WTC11 (cell line): ENCODE measurements around the gene LYG1. TPM values are rescaled to one million over a fixed set of nuclear protein-coding genes. Genes with fewer than 3 reads are reported as not detected.

Experiments used
- ATAC-seq: fragments of 200-7000 bp; cut with Tn5 transposase; 2 replicates; pipeline ENCODE4 v1.10.0; 2021; ENCODE audit warnings: mild to moderate bottlenecking, moderate library complexity
- CTCF ChIA-PET: fragments of 300-600 bp; sonication (Branson Sonifier 250); formaldehyde crosslinking; loops from one replicate; lab custom pipeline; 2021; ENCODE audit warnings: antibody characterized with exemption; lab: Charles Lee
- POLR2A ChIA-PET: fragments of 350-600 bp; sonication (Branson Sonifier 250); formaldehyde crosslinking; loops from one replicate; lab custom pipeline; 2021; ENCODE audit warnings: antibody characterized with exemption; lab: Charles Lee
- DNase-seq: peaks from one replicate; pipeline ENCODE4 v3.0.0; 2021; ENCODE audit warnings: low spot score
- H3K27ac Mint-ChIP-seq: 2 replicates; pipeline ENCODE4 v1.8.0; 2021; ENCODE audit warnings: mixed read lengths
- H3K27me3 Mint-ChIP-seq: 2 replicates; pipeline ENCODE4 v1.8.0; 2021; ENCODE audit warnings: low read depth, mild to moderate bottlenecking, moderate library complexity, mixed read lengths
- H3K36me3 Mint-ChIP-seq: 2 replicates; pipeline ENCODE4 v1.8.0; 2021; ENCODE audit warnings: mixed read lengths
- H3K4me1 Mint-ChIP-seq: 2 replicates; pipeline ENCODE4 v1.8.0; 2022; ENCODE audit warnings: mixed read lengths
- H3K4me3 Mint-ChIP-seq: 2 replicates; pipeline ENCODE4 v1.8.0; 2021; ENCODE audit warnings: mild to moderate bottlenecking, moderate library complexity, mixed read lengths
- H3K9me3 Mint-ChIP-seq: 2 replicates; pipeline ENCODE4 v1.8.0; 2021; ENCODE audit warnings: mixed read lengths
- CREM ChIP-seq: sonication (generic); formaldehyde crosslinking; IDR thresholded peaks from 2 replicates; pipeline ENCODE4 v1.8.1; 2022; ENCODE audit warnings: mild to moderate bottlenecking, missing genetic modification reagents, moderate library complexity
- E2F4 ChIP-seq: sonication (generic); formaldehyde crosslinking; IDR thresholded peaks from 2 replicates; pipeline ENCODE4 v1.8.1; 2022; ENCODE audit warnings: low read depth, mild to moderate bottlenecking, moderate library complexity, missing genetic modification reagents, borderline replicate concordance
- ETV6 ChIP-seq: sonication (generic); formaldehyde crosslinking; IDR thresholded peaks from 2 replicates; pipeline ENCODE4 v1.8.1; 2022; ENCODE audit warnings: mild to moderate bottlenecking, missing genetic modification reagents
- HMGA2 ChIP-seq: fragments of 250-450 bp; sonication (Bioruptor Pico); IDR thresholded peaks from 2 replicates; pipeline ENCODE4 v1.4.0; 2021; ENCODE audit warnings: mild to moderate bottlenecking, moderate library complexity
- MLX ChIP-seq: sonication (generic); formaldehyde crosslinking; IDR thresholded peaks from 2 replicates; pipeline ENCODE4 v1.8.1; 2023; ENCODE audit warnings: mild to moderate bottlenecking, missing genetic modification reagents, moderate library complexity
- NFATC4 ChIP-seq: fragments of 250-450 bp; sonication (Bioruptor Pico); IDR thresholded peaks from 2 replicates; pipeline ENCODE4 v1.9.0; 2021; ENCODE audit warnings: mild to moderate bottlenecking
- NR3C1 ChIP-seq: sonication (generic); formaldehyde crosslinking; conservative IDR thresholded peaks from 2 replicates; pipeline ENCODE4 v1.8.1; 2023; ENCODE audit warnings: low read depth, mild to moderate bottlenecking, missing genetic modification reagents
- OVOL2 ChIP-seq: fragments of 250-450 bp; sonication (Bioruptor Pico); IDR thresholded peaks from 2 replicates; pipeline ENCODE4 v1.9.0; 2021; ENCODE audit warnings: mild to moderate bottlenecking, borderline replicate concordance
- PREB ChIP-seq: sonication (generic); formaldehyde crosslinking; IDR thresholded peaks from 2 replicates; pipeline ENCODE4 v1.8.1; 2022; ENCODE audit warnings: mild to moderate bottlenecking, missing genetic modification reagents, moderate library complexity, borderline replicate concordance
- PRRX2 ChIP-seq: fragments of 250-450 bp; sonication (Bioruptor Pico); IDR thresholded peaks from 2 replicates; pipeline ENCODE4 v1.8.0; 2021; ENCODE audit warnings: mild to moderate bottlenecking
- SMAD4 ChIP-seq: sonication (generic); formaldehyde crosslinking; IDR thresholded peaks from 2 replicates; pipeline ENCODE4 v1.8.0; 2022; ENCODE audit warnings: mild to moderate bottlenecking, missing genetic modification reagents
- ZNF671 ChIP-seq: fragments of 250-450 bp; sonication (Bioruptor Pico); IDR thresholded peaks from 2 replicates; pipeline ENCODE4 v1.8.0; 2021; ENCODE audit warnings: mild to moderate bottlenecking
- total RNA-seq: library from RNA; stranded (reverse); gene quantifications from 3 replicates; pipeline ENCODE4 v1.2.3, GENCODE V29; 2021
- TF ChIP-seq, protein P1 (sequence below): sonication (generic); formaldehyde crosslinking; IDR thresholded peaks from 2 replicates; pipeline ENCODE4 v1.8.1; 2022; ENCODE audit warnings: mild to moderate bottlenecking, moderate library complexity, missing genetic modification reagents
- TF ChIP-seq, protein P2 (sequence below): sonication (generic); formaldehyde crosslinking; IDR thresholded peaks from 2 replicates; pipeline ENCODE4 v1.8.1; 2023; ENCODE audit warnings: mild to moderate bottlenecking, missing genetic modification reagents, moderate library complexity
- TF ChIP-seq, protein P3 (sequence below): sonication (generic); formaldehyde crosslinking; IDR thresholded peaks from 2 replicates; pipeline ENCODE4 v1.8.1; 2023; ENCODE audit warnings: mild to moderate bottlenecking, missing genetic modification reagents, borderline replicate concordance
- TF ChIP-seq, protein P4 (sequence below): sonication (generic); formaldehyde crosslinking; IDR thresholded peaks from 2 replicates; pipeline ENCODE4 v1.8.1; 2023; ENCODE audit warnings: mild to moderate bottlenecking, missing genetic modification reagents

Gene LYG1
- total RNA-seq, 1 experiment from 2014 or later: 0.35 TPM

DNA sequence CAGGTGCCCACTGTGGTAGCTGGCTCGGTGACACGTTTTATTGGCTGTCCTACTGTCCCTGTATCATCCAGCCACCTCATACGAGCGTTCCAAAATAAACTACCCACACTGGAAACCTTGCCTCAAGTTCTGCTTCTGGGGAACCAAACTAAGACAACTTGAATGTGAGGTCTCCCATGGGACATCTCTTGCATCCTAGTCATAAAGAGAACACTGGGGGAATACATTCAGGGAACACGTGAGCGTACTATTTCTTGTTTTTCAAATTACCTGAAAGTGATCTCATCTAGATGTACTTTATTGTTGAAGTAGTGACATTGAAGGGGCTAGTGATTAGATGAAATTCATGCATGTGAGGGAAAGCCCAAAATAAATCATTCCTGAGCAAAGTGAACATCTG lies 60.6 kb downstream of the LYG1 start:
- ATAC-seq (no peak), DNase-seq (no peak)
- CTCF ChIA-PET: no interaction called here
- TF ChIP-seq, protein P1, sequence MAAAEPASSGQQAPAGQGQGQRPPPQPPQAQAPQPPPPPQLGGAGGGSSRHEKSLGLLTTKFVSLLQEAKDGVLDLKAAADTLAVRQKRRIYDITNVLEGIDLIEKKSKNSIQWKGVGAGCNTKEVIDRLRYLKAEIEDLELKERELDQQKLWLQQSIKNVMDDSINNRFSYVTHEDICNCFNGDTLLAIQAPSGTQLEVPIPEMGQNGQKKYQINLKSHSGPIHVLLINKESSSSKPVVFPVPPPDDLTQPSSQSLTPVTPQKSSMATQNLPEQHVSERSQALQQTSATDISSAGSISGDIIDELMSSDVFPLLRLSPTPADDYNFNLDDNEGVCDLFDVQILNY: no peak
- TF ChIP-seq OVOL2 (no peak), ETV6 (CRISPR knock-in tag) (no peak), PREB (CRISPR knock-in tag) (no peak), SMAD4 (CRISPR knock-in tag) (no peak), CREM (CRISPR knock-in tag) (no peak), NFATC4 (CRISPR knock-in tag) (no peak)
- TF ChIP-seq, protein P2, sequence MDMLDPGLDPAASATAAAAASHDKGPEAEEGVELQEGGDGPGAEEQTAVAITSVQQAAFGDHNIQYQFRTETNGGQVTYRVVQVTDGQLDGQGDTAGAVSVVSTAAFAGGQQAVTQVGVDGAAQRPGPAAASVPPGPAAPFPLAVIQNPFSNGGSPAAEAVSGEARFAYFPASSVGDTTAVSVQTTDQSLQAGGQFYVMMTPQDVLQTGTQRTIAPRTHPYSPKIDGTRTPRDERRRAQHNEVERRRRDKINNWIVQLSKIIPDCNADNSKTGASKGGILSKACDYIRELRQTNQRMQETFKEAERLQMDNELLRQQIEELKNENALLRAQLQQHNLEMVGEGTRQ (CRISPR knock-in tag): no peak
- TF ChIP-seq, protein P3, sequence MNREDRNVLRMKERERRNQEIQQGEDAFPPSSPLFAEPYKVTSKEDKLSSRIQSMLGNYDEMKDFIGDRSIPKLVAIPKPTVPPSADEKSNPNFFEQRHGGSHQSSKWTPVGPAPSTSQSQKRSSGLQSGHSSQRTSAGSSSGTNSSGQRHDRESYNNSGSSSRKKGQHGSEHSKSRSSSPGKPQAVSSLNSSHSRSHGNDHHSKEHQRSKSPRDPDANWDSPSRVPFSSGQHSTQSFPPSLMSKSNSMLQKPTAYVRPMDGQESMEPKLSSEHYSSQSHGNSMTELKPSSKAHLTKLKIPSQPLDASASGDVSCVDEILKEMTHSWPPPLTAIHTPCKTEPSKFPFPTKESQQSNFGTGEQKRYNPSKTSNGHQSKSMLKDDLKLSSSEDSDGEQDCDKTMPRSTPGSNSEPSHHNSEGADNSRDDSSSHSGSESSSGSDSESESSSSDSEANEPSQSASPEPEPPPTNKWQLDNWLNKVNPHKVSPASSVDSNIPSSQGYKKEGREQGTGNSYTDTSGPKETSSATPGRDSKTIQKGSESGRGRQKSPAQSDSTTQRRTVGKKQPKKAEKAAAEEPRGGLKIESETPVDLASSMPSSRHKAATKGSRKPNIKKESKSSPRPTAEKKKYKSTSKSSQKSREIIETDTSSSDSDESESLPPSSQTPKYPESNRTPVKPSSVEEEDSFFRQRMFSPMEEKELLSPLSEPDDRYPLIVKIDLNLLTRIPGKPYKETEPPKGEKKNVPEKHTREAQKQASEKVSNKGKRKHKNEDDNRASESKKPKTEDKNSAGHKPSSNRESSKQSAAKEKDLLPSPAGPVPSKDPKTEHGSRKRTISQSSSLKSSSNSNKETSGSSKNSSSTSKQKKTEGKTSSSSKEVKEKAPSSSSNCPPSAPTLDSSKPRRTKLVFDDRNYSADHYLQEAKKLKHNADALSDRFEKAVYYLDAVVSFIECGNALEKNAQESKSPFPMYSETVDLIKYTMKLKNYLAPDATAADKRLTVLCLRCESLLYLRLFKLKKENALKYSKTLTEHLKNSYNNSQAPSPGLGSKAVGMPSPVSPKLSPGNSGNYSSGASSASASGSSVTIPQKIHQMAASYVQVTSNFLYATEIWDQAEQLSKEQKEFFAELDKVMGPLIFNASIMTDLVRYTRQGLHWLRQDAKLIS: no peak
- Mint-ChIP-seq H3K9me3 (no peaks in the 10 kb centered on the region), H3K36me3 (no peaks in the 10 kb centered on the region), H3K4me1 (no peaks in the 10 kb centered on the region), H3K4me3 (no peak overlapping the region), H3K27ac (no peak overlapping the region), H3K27me3 (no peaks in the 10 kb centered on the region)
- POLR2A ChIA-PET: no interaction called here

- no peaks in the 10 kb centered on the region for H3K36me3 Mint-ChIP-seq
- ATAC-seq (no peak), DNase-seq (no peak)
- H3K27me3 Mint-ChIP-seq: 0 out of 2 replicates have a peak, but pooled peaks cover 2% of the 10 kb centered on the region
- H3K9me3 Mint-ChIP-seq: peaks cover 17% of the 10 kb centered on the region
- H3K4me1 Mint-ChIP-seq: no peaks in the 10 kb centered on the region
- POLR2A ChIA-PET: no interaction called here
- H3K27ac Mint-ChIP-seq: no peak overlapping the region
- TF ChIP-seq ZNF671 (CRISPR knock-in tag): no peak
- TF ChIP-seq, protein P4, sequence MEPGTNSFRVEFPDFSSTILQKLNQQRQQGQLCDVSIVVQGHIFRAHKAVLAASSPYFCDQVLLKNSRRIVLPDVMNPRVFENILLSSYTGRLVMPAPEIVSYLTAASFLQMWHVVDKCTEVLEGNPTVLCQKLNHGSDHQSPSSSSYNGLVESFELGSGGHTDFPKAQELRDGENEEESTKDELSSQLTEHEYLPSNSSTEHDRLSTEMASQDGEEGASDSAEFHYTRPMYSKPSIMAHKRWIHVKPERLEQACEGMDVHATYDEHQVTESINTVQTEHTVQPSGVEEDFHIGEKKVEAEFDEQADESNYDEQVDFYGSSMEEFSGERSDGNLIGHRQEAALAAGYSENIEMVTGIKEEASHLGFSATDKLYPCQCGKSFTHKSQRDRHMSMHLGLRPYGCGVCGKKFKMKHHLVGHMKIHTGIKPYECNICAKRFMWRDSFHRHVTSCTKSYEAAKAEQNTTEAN: no peak
- TF ChIP-seq NR3C1 (CRISPR knock-in tag): no peak
- TF ChIP-seq MLX (CRISPR knock-in tag): no peak
- TF ChIP-seq PRRX2: no peak
- no peak for TF ChIP-seq E2F4 (CRISPR knock-in tag)
- TF ChIP-seq OVOL2: no peak
- TF ChIP-seq PREB (CRISPR knock-in tag): no peak
- TF ChIP-seq SMAD4 (CRISPR knock-in tag): no peak
- no peak for TF ChIP-seq HMGA2 (CRISPR knock-in tag)
- no peak overlapping the region for H3K4me3 Mint-ChIP-seq
- CTCF ChIA-PET: no interaction called here
Measured at GRCh38 chr2:99238599-99238998, 62.4 kb downstream of the LYG1 start.
